Adrenal gland (tissue), 12 donors: Measurements from ENCODE around the gene SLCO2A1. TPM values are rescaled to one million over a fixed set of nuclear protein-coding genes. Genes with fewer than 3 reads are reported as not detected.

Source experiments
- DNase-seq, 7 donors: peaks; one replicate each; pipeline ENCODE4 v3.0.0-alpha.2; 2019 to 2020
- H3K27ac ChIP-seq, 5 donors: fragments of 200-600 bp; sonication (generic) in 4 of 5; 1 replicate in 3 of 5; 2 replicates in 2 of 5; pipeline versions ENCODE4 v1.5.1 to v1.8.0; 2016 to 2020; ENCODE audit warnings: mild to moderate bottlenecking in 1 of 5
- H3K27me3 ChIP-seq: fragments of 200-600 bp; 2 replicates; pipeline ENCODE4 v1.8.0; 2021
- H3K36me3 ChIP-seq, 2 donors: fragments of 200-600 bp; replicated peaks in 1 of 2; 1 replicate in 1 of 2; 2 replicates in 1 of 2; pipeline versions ENCODE4 v1.5.1 to v1.8.0; 2018 to 2022
- H3K4me1 ChIP-seq, 2 donors: fragments of 200-600 bp; replicated peaks in 1 of 2; 1 replicate in 1 of 2; 2 replicates in 1 of 2; pipeline versions ENCODE4 v1.5.1 to v1.8.0; 2018 to 2021
- H3K4me3 ChIP-seq, 4 donors: fragments of 200-600 bp; sonication (generic) in 3 of 4; one replicate each; pipeline ENCODE4 v1.5.1; 2016 to 2018
- H3K9me3 ChIP-seq, 3 donors: fragments of 200-600 bp; sonication (generic) in 1 of 3; replicated peaks in 1 of 3; 1 replicate in 2 of 3; 2 replicates in 1 of 3; pipeline versions ENCODE4 v1.5.1 to v1.8.0; 2016 to 2021
- CTCF ChIP-seq, 6 experiments: fragments of 450-650 bp in 4 of 6; fragments of 200-600 bp in 2 of 6; sonication (generic) in 1 of 6; IDR thresholded peaks; 1 replicate in 5 of 6; 2 replicates in 1 of 6; pipeline versions ENCODE4 v1.5.1 to v1.8.0; 2016 to 2021; ENCODE audit warnings: antibody characterized with exemption in 6 of 6, mild to moderate bottlenecking in 2 of 6, moderate library complexity in 1 of 6
- POLR2A ChIP-seq, 2 donors: fragments of 450-650 bp; IDR thresholded peaks; one replicate each; pipeline ENCODE4 v1.6.1; 2017; ENCODE audit warnings: antibody characterized with exemption in 2 of 2, mild to moderate bottlenecking in 2 of 2, moderate library complexity in 1 of 2
- WGBS, 4 donors: extraction: QIAGEN DNeasy Blood & Tissue Kit in 2 of 4; methylation state at CpG; one replicate each; pipeline versions ENCODE4 v1.1.5 to v1.1.7; 2013 to 2017; 5-methylcytosine and 5-hydroxymethylcytosine counted together
- intact Hi-C, 2 donors: fragments of 100-400 bp; cut with DNase I; formaldehyde crosslinking; loops; one replicate each; pipeline versions ENCODE4 v1.14.1 to v1.15.0; 2022 to 2023
- polyA plus RNA-seq, 3 donors: library from polyadenylated mRNA; stranded (reverse); fragments of 200-250 nt in 2 of 3; fragments of 350-450 nt in 1 of 3; fragmentation: Illumina TruSeq in 1 of 3; extraction: RNeasy Lipid Tissue Mini Kit (QIAGEN cat#74804) in 1 of 3; gene quantifications; one replicate each; pipeline ENCODE4 v1.2.3, GENCODE V29; 2013 to 2014
- total RNA-seq, 9 donors: library from RNA; depleted of rRNA in 4 of 9; stranded (reverse); fragments of >200 nt in 4 of 9; fragments of 120-200 nt in 1 of 9; fragmentation: NEBNext Ultra II Directional in 1 of 9; extraction: Animal tissue kit (Norgen Biotek cat#: 25700) in 1 of 9; gene quantifications; one replicate each; pipeline versions ENCODE4 v1.1.0 to v1.2.4, GENCODE V29; 2013 to 2023
- donor health status: healthy with polysubstance abuse.
- donor health status: Bipolar disorder and iron deficiency.
- donor health status: DM: yes; HTN: yes; CAD: no.
- donor health status: DM: no; HTN: no; CAD: no.
- donor health status: DM: no; HTN: no; CAD: no.
- donor health status: DM: yes; HTN: yes; CAD: no.

The SLCO2A1 gene
- total and polyA plus RNA-seq, 12 donors: 2.3 to 141 (median 29.5) TPM

- Histone ChIP-seq H3K9me3 (no peaks in the 10 kb centered on the region), H3K27ac (no peak overlapping the region)
Measured at GRCh38 chr3:133926736-133927539, 102.8 kb downstream of the SLCO2A1 start.

GRCh38 chr3:133925960-133926735 lies 103.6 kb downstream of the SLCO2A1 start:
- DNase-seq: no peak
- H3K4me3 ChIP-seq: no peak overlapping the region
- intact Hi-C loops: loop anchor here (5.0 to 10.0 kb wide), 2 partner anchors 104 to 1191 kb away; no protein-coding TSS in a partner anchor
- TF ChIP-seq CTCF (IDR thresholded peaks at IDR 0.05) (no peak), POLR2A (IDR thresholded peaks at IDR 0.05) (no peak)
- no peaks in the 10 kb centered on the region for H3K9me3 ChIP-seq
- 92 to 99% (median 96%) methylated on average over 7 to 10 of the region's 10 CpGs for WGBS, 4 donors
- peaks cover 0 to 5% of the 10 kb centered on the region in 2 donors for H3K4me1 ChIP-seq
- H3K27ac ChIP-seq: no peak overlapping the region
- H3K27me3 ChIP-seq: no peaks in the 10 kb centered on the region
- no peaks in the 10 kb centered on the region for H3K36me3 ChIP-seq

More at GRCh38 chr3:133926736-133927539, 102.8 kb downstream of the SLCO2A1 start:
- no peak for TF ChIP-seq CTCF (IDR thresholded peaks at IDR 0.05)
- no peak for TF ChIP-seq POLR2A (IDR thresholded peaks at IDR 0.05)
- Histone ChIP-seq H3K36me3 (no peaks in the 10 kb centered on the region), H3K4me1 (peaks cover 0 to 5% of the 10 kb centered on the region in 2 donors), H3K27me3 (no peaks in the 10 kb centered on the region), H3K4me3 (peak overlapping the region in 2 of 4 donors; percentile 18 to 80)
- WGBS, 4 donors: 24 to 43% (median 27%) methylated on average over 23 to 34 of the region's 34 CpGs
- intact Hi-C loops: loop anchor here (5.0 to 10.0 kb wide), 2 partner anchors 105 to 1192 kb away; no protein-coding TSS in a partner anchor
- no peak for DNase-seq

GRCh38 chr3:133924041-133924440 lies 105.7 kb downstream of the SLCO2A1 start:
- no peaks in the 10 kb centered on the region for H3K27me3 ChIP-seq
- H3K9me3 ChIP-seq: no peaks in the 10 kb centered on the region
- H3K36me3 ChIP-seq: no peaks in the 10 kb centered on the region
- DNase-seq: no peak
- H3K4me1 ChIP-seq: peaks cover 0 to 5% of the 10 kb centered on the region in 2 donors
- intact Hi-C loops: loop anchor here in 1 of 2 donors (10.0 kb wide), 1 partner anchor 1189 kb away; no protein-coding TSS in a partner anchor
- TF ChIP-seq CTCF (IDR thresholded peaks at IDR 0.05) (no peak), POLR2A (IDR thresholded peaks at IDR 0.05) (no peak)
- H3K4me3 ChIP-seq: no peak overlapping the region
- WGBS, 4 donors: 60 to 70% (median 62%) methylated on average over 4 of the region's 4 CpGs
- no peak overlapping the region for H3K27ac ChIP-seq

- TF ChIP-seq POLR2A (IDR thresholded peaks at IDR 0.05) (no peak), CTCF (IDR thresholded peaks at IDR 0.05) (no peak)
- 76 to 98% (median 90%) methylated on average over 1 of the region's 1 CpG for WGBS, 4 donors
- intact Hi-C loops: loop anchor here in 1 of 2 donors (10.0 kb wide), 1 partner anchor 1187 kb away; no protein-coding TSS in a partner anchor
Measured at GRCh38 chr3:133921592-133921991, 108.1 kb downstream of the SLCO2A1 start.

More at GRCh38 chr3:133921592-133921991, 108.1 kb downstream of the SLCO2A1 start:
- H3K4me1 ChIP-seq: no peaks in the 10 kb centered on the region
- DNase-seq: no peak
- no peaks in the 10 kb centered on the region for H3K36me3 ChIP-seq
- no peak overlapping the region for H3K4me3 ChIP-seq
- H3K27ac ChIP-seq: no peak overlapping the region
- H3K27me3 ChIP-seq: no peaks in the 10 kb centered on the region
- no peaks in the 10 kb centered on the region for H3K9me3 ChIP-seq
